ENCODE data around the gene AIRE.

DNA sequence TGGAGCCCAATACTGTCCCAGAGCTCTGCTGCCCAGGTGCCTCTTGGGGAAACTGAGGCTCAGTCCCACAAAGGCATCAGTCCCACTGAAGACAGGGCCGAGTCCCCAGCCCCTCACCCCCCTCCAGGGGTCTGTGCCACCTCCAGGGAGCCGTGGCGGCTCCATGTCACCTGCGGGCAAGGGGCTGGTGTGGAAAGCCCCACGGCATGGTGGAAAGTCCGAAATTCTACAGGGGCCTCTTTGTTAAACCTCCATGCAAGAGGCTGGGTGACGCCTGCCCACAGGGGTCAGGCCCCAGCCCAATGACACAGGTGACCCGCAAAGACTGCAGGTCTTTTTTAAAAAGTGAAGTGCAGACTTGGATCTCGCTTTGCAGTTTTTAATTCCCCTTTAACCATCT, 3.3 kb upstream of the AIRE start:
- no peak for TF ChIP-seq POLR2AphosphoS5 (IDR thresholded peaks at IDR 0.05; ENCODE audit: borderline replicate concordance, low read depth, low read length)
- TF ChIP-seq EZH2 (IDR thresholded peaks at IDR 0.05), result no peak

All from SK-N-MC (cell line).